ENCODE measurements around the gene JADE1.

JADE1 gene

DNA sequence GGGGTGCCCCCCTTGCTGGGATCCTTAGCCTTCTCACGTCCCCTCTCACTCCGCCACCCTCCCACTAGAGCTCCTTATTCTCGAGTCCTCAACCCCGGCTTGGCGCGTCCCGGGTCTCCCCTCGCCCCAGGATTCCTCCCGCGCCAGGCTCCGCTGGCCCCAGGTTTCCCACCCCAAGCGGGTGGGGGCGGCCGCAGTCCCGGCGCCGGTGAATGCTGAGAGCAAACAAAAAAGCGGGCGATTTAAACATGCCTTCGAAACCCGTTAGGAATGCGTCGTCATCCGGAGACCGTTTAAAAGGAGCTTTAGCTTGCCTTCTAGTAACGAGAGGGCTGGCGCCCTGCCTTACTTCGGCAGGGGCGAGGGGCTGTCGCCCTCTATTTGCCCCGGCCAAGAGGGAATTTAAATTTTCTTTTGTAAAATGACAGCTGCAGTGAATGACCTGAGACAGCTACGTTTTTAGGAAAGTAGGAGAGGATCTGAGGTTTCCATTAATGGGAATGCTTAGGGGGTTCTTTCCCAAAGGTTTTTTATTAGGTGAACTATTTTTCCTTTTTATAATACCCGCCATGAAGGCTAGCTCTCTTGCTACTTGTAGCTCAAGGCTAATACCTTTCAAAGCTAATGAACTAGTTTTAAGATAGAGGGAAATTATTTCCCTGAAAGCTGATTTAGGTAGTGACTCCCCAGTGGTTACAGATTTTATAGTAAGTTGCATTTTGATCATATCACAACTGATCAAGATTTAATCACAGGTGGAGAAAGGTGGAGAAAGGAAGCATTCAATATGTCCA lies 3.1 kb downstream of the JADE1 start:
- H3K4me1 ChIP-seq (ENCODE audit: control insufficient read depth, insufficient read depth, low read length), result peaks cover 3% of the 10 kb centered on the region
- H3K27me3 ChIP-seq (ENCODE audit: control insufficient read depth, insufficient read depth, low read length), result no peaks in the 10 kb centered on the region
- no peaks in the 10 kb centered on the region for H3K36me3 ChIP-seq (ENCODE audit: control insufficient read depth, insufficient read depth, low read length)
- H3K9ac ChIP-seq (ENCODE audit: low read length), result peak overlapping the region; percentile 57
- peak overlapping the region; percentile 93 for H3K27ac ChIP-seq (ENCODE audit: low read depth, low read length)
- H3K4me3 ChIP-seq (ENCODE audit: low read length), result peak overlapping the region; percentile 74

- Histone ChIP-seq H3K27ac (ENCODE audit: low read depth, low read length) (no peak overlapping the region), H3K36me3 (ENCODE audit: control insufficient read depth, insufficient read depth, low read length) (no peaks in the 10 kb centered on the region), H3K4me1 (ENCODE audit: control insufficient read depth, insufficient read depth, low read length) (peaks cover 3% of the 10 kb centered on the region), H3K9ac (ENCODE audit: low read length) (no peak overlapping the region), H3K4me3 (ENCODE audit: low read length) (no peak overlapping the region), H3K27me3 (ENCODE audit: control insufficient read depth, insufficient read depth, low read length) (no peaks in the 10 kb centered on the region)
These were observed 4.5 kb downstream of the JADE1 start for GRCh38 chr4:128813965-128814364.

- Histone ChIP-seq H3K36me3 (ENCODE audit: control insufficient read depth, insufficient read depth, low read length) (no peaks in the 10 kb centered on the region), H3K27ac (ENCODE audit: low read depth, low read length) (no peak overlapping the region), H3K9ac (ENCODE audit: low read length) (no peak overlapping the region), H3K4me3 (ENCODE audit: low read length) (no peak overlapping the region), H3K27me3 (ENCODE audit: control insufficient read depth, insufficient read depth, low read length) (no peaks in the 10 kb centered on the region), H3K4me1 (ENCODE audit: control insufficient read depth, insufficient read depth, low read length) (no peaks in the 10 kb centered on the region)
These were observed 8.9 kb downstream of the JADE1 start for GRCh38 chr4:128818442-128818841.

DNA sequence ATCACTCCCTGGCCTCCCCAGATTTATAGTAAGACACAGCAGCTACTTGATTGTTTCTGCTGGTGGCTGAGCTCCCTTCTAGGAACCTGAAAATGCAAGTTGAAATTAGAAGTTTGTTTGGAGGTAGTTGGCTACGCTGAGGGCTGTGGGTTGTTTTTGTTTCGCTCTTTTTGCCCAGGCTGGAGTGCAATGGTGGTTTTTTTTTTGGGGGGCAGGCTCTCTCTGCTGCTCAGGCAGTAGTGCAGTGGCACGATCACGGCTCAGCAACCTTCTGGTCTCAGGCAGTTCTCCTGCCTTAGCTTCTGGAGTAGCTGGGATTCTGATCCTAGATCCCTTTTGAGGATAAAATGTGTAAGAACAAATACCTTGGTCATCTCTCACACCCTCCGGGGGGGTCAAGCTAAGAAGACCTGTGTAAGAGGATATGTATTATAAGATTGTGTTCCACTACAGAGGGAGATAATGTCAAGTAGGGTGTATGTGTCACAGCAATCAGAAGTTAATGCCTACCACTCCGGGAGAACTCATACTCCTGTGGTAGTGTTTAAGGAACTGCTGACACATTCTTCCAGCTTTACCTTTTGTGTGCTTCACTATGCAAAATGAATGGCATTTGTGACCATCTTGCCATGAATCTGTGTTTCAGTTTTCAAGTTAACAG lies 9.7 kb downstream of the JADE1 start:
- Histone ChIP-seq H3K9ac (ENCODE audit: low read length) (no peak overlapping the region), H3K4me1 (ENCODE audit: control insufficient read depth, insufficient read depth, low read length) (no peaks in the 10 kb centered on the region), H3K27me3 (ENCODE audit: control insufficient read depth, insufficient read depth, low read length) (no peaks in the 10 kb centered on the region), H3K36me3 (ENCODE audit: control insufficient read depth, insufficient read depth, low read length) (no peaks in the 10 kb centered on the region), H3K4me3 (ENCODE audit: low read length) (no peak overlapping the region), H3K27ac (ENCODE audit: low read depth, low read length) (no peak overlapping the region)

DNA sequence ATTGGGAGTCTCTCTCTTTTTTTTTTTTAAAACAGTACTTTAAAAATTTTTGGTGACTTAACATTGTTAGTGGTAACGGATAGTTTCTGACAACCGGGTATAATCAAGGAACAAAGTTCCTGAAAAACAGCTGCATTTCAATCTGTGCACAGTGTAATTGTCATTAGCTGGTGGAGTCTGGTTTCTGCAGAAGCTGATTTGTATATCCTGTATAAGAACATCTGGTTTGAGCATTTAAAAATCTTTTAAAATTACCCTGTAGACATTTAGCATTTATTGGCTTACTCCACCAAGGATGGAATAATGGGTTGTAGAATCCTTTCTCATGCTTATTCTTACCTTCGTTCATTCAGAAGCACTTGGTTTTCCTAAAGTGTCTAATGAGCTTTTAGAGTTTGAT lies 11.2 kb downstream of the JADE1 start:
- peaks cover 3% of the 10 kb centered on the region for H3K4me1 ChIP-seq (ENCODE audit: control insufficient read depth, insufficient read depth, low read length)
- no peak overlapping the region for H3K9ac ChIP-seq (ENCODE audit: low read length)
- no peaks in the 10 kb centered on the region for H3K36me3 ChIP-seq (ENCODE audit: control insufficient read depth, insufficient read depth, low read length)
- H3K4me3 ChIP-seq (ENCODE audit: low read length), result no peak overlapping the region
- no peak overlapping the region for H3K27ac ChIP-seq (ENCODE audit: low read depth, low read length)
- H3K27me3 ChIP-seq (ENCODE audit: control insufficient read depth, insufficient read depth, low read length), result no peaks in the 10 kb centered on the region

DNA sequence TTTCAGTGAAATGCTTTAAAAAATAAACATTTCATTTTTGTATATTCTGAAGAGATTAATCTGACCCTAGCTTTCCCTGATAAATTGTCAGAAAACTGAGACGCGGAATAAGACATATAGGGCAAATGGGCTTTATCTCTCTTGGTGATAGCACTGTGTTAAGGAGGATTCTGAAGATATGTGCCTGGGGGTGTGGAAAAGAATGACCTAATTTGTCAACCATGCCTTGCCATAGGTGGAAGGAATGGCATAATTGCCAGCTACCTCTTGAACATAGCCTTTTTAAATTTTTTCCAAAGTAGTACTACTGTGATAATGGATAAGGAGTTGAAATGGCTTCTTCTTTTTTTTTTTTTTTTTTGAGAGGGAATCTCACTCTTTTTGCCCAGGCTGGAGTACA lies 11.7 kb downstream of the JADE1 start:
- no peaks in the 10 kb centered on the region for H3K36me3 ChIP-seq (ENCODE audit: control insufficient read depth, insufficient read depth, low read length)
- H3K27ac ChIP-seq (ENCODE audit: low read depth, low read length), result no peak overlapping the region
- no peak overlapping the region for H3K9ac ChIP-seq (ENCODE audit: low read length)
- H3K4me3 ChIP-seq (ENCODE audit: low read length), result no peak overlapping the region
- no peaks in the 10 kb centered on the region for H3K27me3 ChIP-seq (ENCODE audit: control insufficient read depth, insufficient read depth, low read length)
- peaks cover 4% of the 10 kb centered on the region for H3K4me1 ChIP-seq (ENCODE audit: control insufficient read depth, insufficient read depth, low read length)

- Histone ChIP-seq H3K27ac (ENCODE audit: low read depth, low read length) (no peak overlapping the region), H3K4me1 (ENCODE audit: control insufficient read depth, insufficient read depth, low read length) (peaks cover 4% of the 10 kb centered on the region), H3K4me3 (ENCODE audit: low read length) (no peak overlapping the region), H3K9ac (ENCODE audit: low read length) (no peak overlapping the region), H3K27me3 (ENCODE audit: control insufficient read depth, insufficient read depth, low read length) (no peaks in the 10 kb centered on the region), H3K36me3 (ENCODE audit: control insufficient read depth, insufficient read depth, low read length) (no peaks in the 10 kb centered on the region)
These were observed 13.6 kb downstream of the JADE1 start for GRCh38 chr4:128823025-128823661.

DNA sequence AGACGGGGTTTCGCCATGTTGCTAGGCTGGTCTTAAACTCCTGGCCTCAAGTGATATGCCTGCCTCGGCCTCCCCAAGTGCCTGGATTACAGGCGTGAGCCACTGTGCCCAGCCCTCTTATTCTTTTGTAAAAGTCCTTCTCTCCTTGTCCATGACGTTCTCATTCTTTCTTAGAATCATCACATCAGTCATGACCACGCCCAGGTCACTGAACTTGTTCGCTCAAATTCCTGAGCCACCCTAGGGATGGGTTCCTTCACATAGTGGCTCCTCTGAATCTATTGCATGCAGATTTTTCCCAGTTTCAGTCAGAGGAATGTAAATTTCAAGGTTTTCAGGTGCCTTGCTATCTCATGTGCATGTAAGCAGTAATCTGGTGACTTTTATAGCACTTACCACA lies 15.7 kb downstream of the JADE1 start:
- no peak overlapping the region for H3K9ac ChIP-seq (ENCODE audit: low read length)
- no peaks in the 10 kb centered on the region for H3K27me3 ChIP-seq (ENCODE audit: control insufficient read depth, insufficient read depth, low read length)
- no peaks in the 10 kb centered on the region for H3K36me3 ChIP-seq (ENCODE audit: control insufficient read depth, insufficient read depth, low read length)
- H3K4me1 ChIP-seq (ENCODE audit: control insufficient read depth, insufficient read depth, low read length), result peaks cover 4% of the 10 kb centered on the region
- no peak overlapping the region for H3K27ac ChIP-seq (ENCODE audit: low read depth, low read length)
- no peak overlapping the region for H3K4me3 ChIP-seq (ENCODE audit: low read length)

GRCh38 chr4:128827296-128827695 lies 17.8 kb downstream of the JADE1 start:
- H3K4me3 ChIP-seq (ENCODE audit: low read length), result no peak overlapping the region
- no peak overlapping the region for H3K27ac ChIP-seq (ENCODE audit: low read depth, low read length)
- H3K9ac ChIP-seq (ENCODE audit: low read length), result no peak overlapping the region
- no peaks in the 10 kb centered on the region for H3K36me3 ChIP-seq (ENCODE audit: control insufficient read depth, insufficient read depth, low read length)
- H3K4me1 ChIP-seq (ENCODE audit: control insufficient read depth, insufficient read depth, low read length), result peaks cover 21% of the 10 kb centered on the region
- H3K27me3 ChIP-seq (ENCODE audit: control insufficient read depth, insufficient read depth, low read length), result no peaks in the 10 kb centered on the region

DNA sequence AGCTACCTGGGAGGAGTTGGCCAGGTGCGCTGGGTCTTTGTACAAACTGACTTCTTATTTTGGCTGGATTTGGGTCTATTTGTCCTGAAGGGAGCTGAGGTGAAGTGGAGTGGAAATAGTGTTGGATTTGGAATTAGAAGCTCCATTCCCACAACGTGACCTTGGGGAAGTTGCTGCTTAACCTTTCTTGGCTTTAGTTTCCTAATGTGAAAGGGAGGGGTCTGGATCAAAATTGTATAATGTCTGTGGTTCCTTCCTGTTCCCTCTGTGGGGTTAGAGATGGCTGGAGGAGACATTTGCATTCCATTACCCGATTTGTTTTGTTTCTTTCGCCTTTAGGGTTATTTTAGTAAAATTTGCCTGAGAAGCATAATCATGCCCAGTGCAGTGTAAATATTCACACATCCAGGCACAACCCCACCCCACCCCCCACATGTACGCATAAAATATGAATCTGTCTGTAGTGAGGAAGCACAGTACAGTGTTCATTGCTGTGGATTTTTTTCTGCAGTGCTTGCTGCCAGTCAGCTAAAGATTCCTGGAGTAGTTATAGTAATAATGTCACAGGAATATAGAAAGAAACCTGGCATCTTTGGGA lies 21.5 kb downstream of the JADE1 start:
- Histone ChIP-seq H3K4me1 (ENCODE audit: control insufficient read depth, insufficient read depth, low read length) (peaks cover 32% of the 10 kb centered on the region), H3K27ac (ENCODE audit: low read depth, low read length) (no peak overlapping the region), H3K27me3 (ENCODE audit: control insufficient read depth, insufficient read depth, low read length) (no peaks in the 10 kb centered on the region), H3K4me3 (ENCODE audit: low read length) (no peak overlapping the region), H3K36me3 (ENCODE audit: control insufficient read depth, insufficient read depth, low read length) (no peaks in the 10 kb centered on the region), H3K9ac (ENCODE audit: low read length) (no peak overlapping the region)

- H3K4me1 ChIP-seq (ENCODE audit: control insufficient read depth, insufficient read depth, low read length), result peaks cover 32% of the 10 kb centered on the region
- peak overlapping the region; percentile 48 for H3K27ac ChIP-seq (ENCODE audit: low read depth, low read length)
- H3K9ac ChIP-seq (ENCODE audit: low read length), result no peak overlapping the region
- no peaks in the 10 kb centered on the region for H3K27me3 ChIP-seq (ENCODE audit: control insufficient read depth, insufficient read depth, low read length)
- H3K36me3 ChIP-seq (ENCODE audit: control insufficient read depth, insufficient read depth, low read length), result no peaks in the 10 kb centered on the region
- no peak overlapping the region for H3K4me3 ChIP-seq (ENCODE audit: low read length)
These were observed 22.2 kb downstream of the JADE1 start for GRCh38 chr4:128831531-128832242.

DNA sequence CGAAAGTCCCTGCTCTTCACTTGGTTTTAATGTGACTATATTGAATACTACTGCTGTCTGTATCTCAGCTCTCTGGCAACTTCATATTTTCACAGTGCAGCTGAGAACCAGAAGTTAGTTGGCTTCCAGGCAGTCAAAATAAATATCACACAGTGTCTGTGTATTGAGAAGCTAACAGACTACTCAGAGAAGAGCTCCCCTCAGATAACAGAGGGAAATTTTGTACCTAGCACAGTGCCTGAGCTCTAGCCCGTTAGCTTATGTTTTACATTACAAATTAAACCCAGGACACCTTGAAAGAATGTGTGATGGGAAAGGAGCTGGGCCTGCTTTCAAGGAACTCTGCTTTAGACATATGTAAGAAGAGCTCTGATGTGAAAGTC lies 22.7 kb downstream of the JADE1 start:
- Histone ChIP-seq H3K4me1 (ENCODE audit: control insufficient read depth, insufficient read depth, low read length) (peaks cover 32% of the 10 kb centered on the region), H3K27me3 (ENCODE audit: control insufficient read depth, insufficient read depth, low read length) (no peaks in the 10 kb centered on the region), H3K36me3 (ENCODE audit: control insufficient read depth, insufficient read depth, low read length) (no peaks in the 10 kb centered on the region), H3K27ac (ENCODE audit: low read depth, low read length) (peak overlapping the region; percentile 48), H3K4me3 (ENCODE audit: low read length) (no peak overlapping the region), H3K9ac (ENCODE audit: low read length) (no peak overlapping the region)

Measured in rectal smooth muscle tissue (tissue), 1 donor.